GM19023 (cell line): ENCODE results near the gene ABCC1.
"Not testable (repeated sequence)": the region's sequence is repeated elsewhere in the genome, so short reads cannot be mapped to it uniquely, and the experiment has no call there.

Experiments
- ATAC-seq: cut with Tn5 transposase; IDR thresholded peaks from one replicate; pipeline ENCODE4 v1.9.1; 2021; ENCODE audit warnings: mild to moderate bottlenecking, moderate library complexity; ENCODE audit not compliant: unreplicated experiment

Gene ABCC1

DNA sequence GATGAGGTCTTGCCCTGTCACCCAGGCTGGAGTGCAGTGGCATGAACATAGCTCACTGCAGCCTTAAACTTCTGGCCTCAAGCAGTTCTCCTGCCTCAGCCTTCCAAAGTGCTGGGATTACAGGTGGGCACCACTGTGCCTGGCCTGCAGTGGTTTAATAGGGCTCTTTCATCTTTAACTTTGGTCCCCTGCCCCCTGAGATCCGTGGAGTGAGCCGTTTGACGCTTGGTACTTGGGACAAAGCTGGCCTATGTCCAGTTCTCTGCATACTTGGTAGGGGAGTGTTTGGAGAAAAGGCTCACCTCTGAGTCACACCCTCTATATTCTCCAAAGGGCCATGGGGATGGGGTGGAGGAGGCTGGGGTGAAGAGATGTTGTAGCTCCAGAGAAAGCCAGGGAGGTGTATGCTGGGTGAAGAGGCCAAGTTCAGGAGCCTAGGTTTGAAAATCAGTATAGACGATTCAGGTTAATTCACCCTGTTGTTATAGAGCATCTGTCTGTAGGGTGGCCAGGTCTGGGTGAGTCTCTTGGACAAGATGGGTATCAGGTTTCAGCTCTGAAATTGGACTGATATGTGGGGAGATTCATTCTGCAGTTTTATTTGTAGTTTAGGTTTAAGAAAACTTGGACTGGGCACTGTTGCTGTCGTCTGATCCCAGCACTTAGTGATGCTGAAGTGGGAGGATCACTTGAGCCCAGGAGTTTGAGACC, 17.6 kb downstream of the ABCC1 start:
- no peak for ATAC-seq

DNA sequence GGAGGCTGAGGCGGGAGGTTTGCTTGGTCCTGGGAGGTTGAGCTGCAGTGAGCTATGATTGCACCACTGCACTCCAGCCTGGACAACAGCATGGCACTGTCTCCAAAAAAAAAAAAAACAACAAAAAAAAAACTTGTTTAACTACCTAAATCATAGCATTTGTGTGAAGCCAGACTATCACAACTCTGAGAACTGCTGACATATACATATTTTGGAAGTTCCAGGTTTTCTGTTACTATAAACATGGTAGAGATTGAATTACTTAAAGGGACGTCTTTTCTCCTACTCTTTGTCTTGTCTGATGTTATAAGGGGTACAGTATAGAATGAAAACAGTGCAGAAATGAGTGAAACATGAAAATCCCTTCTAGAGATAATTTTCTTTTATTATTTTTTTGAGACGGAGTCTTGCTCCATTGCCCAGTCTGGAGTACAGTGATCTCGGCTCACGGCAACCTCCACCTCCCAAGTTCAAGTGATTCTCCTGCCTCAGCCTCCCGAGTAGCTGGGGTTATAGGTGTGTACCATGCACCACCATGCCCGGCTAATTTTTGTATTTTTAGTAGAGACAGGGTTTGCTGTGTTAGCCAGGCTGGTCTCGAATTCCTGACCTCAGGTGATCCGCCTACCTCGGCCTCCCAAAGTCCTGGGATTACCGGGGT, 18.4 kb downstream of the ABCC1 start:
- ATAC-seq: no peak

- no peak for ATAC-seq
Observed at GRCh38 chr16:15970202-15970601, 20.8 kb downstream of the ABCC1 start.

- ATAC-seq: no peak
Observed at GRCh38 chr16:15970743-15971439, 21.5 kb downstream of the ABCC1 start.

- no peak for ATAC-seq
Observed at GRCh38 chr16:15971440-15971815, 22.0 kb downstream of the ABCC1 start.

DNA sequence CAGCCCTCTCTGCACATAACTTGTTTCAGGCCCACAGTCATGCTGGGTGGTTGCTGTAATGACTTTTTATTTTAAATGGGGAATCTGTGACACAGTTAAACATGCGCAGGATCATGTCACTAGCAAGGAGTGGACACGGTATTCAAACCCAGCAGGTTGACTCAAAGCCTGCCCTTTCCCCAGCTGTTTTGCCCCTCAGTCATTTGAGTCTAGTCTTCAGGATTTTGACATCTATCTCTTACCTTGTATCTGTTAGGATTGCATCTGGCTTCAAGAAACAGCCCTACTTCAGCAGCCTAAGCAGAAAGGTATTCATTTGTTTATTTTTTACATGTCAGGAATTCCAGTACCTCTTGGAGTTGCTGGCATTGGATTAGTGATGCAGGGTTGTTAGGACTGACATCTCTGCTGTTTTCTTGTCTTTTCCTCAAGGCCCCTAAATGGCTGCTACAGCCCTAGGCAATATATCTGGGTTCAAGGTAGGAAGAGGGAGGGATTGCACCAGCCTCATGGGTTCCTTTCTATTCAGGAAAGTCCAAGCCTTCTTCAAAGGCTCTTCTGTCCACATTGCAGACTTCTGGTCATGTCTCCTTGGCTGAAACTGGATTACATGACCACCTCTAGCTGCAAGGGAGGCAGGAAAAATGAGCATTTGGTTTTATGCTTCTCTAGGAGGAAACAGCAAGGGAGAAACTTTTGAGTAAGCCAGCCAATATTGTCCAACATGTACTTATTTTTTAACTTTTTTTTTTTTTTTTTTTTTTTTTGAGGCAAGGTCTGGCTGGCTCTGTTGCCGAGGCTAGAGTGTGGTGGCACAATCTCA, 22.8 kb downstream of the ABCC1 start:
- ATAC-seq: no peak

DNA sequence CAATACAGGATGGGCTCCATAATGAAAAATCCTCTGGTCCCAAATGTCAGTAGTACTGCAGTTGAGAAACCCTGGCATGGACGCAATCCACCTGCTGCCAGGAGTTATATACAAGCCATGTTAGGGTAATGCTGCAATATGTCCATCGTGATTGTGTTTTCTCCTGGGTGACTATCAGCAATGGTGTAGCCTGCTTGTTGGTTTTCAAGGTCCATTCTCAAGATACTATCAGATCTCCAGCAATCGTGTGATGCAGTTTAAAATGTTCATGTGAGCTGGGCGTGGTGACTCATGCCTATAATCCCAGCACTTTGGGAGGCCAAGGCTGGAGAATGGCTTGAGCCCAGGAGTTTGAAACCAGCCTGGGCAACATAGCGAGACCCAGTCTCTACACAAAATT, 24.0 kb downstream of the ABCC1 start:
- ATAC-seq: no peak

DNA sequence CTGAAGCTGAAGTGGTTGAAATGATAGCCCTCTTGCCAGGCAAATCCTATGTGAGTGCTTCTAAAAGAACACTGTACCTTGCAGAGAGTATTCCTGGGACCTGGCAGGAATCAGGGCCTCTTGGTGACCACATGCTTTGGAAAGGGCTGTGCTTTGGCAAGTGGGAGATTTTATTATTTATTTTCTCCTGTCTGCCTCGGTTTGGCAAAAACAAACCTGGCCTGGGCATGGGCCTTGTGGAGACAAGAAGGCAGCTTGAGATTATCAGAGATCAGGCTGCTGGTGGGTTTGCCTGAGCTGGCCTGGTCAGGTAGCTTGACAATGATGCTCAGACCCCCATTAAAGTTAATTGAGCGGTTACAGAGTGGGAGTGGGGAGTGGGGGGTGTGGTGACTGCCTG, 24.6 kb downstream of the ABCC1 start:
- no peak for ATAC-seq

GRCh38 chr16:15975172-15975571, 25.8 kb downstream of the ABCC1 start:
- ATAC-seq: no peak

GRCh38 chr16:15976225-15976812, 26.9 kb downstream of the ABCC1 start:
- ATAC-seq: no peak

DNA sequence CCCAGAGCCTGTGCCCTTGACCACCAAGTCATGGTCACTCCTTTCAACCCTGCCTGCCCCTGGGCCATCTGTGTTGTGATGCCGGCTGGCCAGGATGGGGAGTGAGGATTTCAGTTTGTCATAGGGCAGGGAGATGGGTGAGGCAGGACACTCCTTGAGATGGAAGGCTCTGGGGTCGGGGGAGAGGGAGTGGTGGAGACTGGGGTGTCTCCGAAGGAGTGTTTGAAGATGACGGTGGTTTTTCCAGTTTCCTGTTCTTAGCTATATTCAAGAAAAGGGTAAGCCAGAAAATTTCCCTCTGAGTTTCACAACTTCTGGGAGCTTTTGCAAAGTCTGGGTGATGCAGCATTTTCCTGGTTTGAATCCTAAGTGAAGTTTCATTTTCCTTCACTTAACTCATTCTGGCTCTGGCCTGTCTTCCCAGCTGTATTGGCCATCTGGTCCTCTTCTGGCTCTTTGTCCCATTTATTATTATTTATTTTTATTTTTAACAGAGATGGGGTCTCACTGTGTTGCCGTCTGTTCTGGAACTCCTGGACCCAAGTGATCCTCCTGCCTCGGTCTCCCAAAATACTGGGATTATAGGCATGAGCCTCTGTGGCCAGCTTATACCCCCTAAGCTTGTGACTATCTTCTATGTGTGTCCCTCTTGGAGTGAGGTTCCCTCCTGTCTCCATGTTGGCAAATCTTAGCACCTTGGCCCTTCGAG, 27.7 kb downstream of the ABCC1 start:
- no peak for ATAC-seq

- ATAC-seq: no peak
Observed at GRCh38 chr16:15979801-15980200, 30.4 kb downstream of the ABCC1 start.

DNA sequence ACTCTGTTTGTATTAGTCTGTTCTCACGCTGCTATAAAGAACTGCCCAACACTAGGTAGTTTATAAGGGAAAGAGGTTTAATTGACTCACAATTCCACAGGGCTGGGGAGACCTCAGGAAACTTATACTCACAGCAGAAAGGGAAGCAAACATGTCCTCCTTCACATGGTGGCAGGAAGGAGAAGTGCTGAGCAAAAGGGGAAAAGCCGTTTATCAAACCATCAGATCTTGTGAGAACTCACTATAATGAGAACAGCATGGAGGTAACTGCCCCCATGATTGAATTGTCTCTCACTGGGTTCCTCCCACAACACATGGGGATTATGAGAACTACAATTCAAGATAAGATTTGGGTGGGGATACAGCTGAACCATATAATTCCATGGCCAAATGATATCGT, 30.9 kb downstream of the ABCC1 start:
- ATAC-seq: no peak

GRCh38 chr16:15981382-15981781, 32.0 kb downstream of the ABCC1 start:
- no peak for ATAC-seq

- not testable (repeated sequence) for ATAC-seq
Observed at GRCh38 chr16:15982194-15982915, 32.9 kb downstream of the ABCC1 start.

DNA sequence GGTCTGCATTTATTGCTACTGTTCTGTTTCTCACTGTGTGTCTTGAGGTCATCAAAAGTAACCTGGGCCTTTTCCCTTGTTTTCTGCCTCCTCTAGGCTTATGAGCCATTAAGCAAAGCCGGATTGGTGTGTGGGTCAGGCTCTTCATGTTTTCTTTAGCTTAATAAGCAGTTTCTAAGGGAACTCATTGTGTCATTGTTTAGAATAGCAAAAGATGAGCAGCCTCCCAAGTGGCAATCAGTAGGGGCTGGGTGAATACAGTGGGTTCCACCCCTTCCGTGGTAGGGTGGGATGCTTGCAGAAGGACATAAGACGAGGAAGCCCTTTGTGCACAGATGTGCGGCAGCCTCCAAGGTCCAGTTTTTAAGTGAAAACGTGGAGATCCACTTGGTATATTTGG, 34.5 kb downstream of the ABCC1 start:
- ATAC-seq: no peak

GRCh38 chr16:15985144-15985543, 35.7 kb downstream of the ABCC1 start:
- ATAC-seq: no peak

- ATAC-seq: no peak
Observed at GRCh38 chr16:15986261-15986660, 36.8 kb downstream of the ABCC1 start.

- ATAC-seq: no peak
Observed at GRCh38 chr16:15988268-15989013, 39.0 kb downstream of the ABCC1 start.
